ENCODE results near the gene GADL1.

The GADL1 gene

GRCh38 chr3:30872879-30873278, 21.6 kb downstream of the GADL1 start:
- DNase-seq = no peak

- DNase-seq = no peak
Measured at GRCh38 chr3:30871720-30872119, 22.7 kb downstream of the GADL1 start.

- DNase-seq = no peak
Measured at GRCh38 chr3:30864836-30865235, 29.6 kb downstream of the GADL1 start.

DNA sequence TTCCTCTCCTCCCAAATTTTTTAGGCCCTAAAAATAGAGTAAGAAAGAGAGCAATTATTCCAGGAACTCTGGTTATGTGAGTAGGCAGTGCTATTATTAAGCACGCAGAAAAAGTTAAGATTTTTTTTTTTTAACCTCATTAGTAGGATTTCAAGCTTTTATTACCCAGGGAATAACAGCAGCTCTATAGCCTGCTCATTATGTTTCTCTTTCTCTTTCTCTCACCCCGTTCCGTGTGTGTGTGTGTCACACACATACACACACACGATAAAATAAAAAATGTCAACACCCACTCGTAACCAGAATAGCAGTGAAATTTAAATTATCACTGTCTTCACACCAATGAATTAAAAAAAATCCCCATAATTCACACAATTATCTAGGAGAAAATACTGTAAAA, 30.3 kb downstream of the GADL1 start:
- DNase-seq = no peak

DNA sequence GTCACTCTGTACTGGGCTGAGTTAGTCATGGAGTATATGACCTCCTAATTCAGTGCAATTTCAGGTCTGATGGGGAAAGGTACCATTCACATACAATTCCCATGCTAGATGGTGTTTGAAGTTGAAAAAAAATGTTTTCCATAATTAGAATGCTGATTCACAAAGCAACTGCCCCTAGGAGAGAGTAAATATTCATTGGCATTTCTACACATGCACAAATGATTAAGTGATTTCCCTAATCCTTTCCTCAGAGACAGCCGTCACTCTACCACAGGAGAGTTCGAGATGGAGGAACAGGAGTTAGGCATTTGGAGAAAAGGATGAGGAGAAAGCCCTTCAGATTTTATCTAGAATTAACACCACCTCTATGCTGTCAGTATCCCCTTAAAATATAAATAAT, 32.5 kb downstream of the GADL1 start:
- no peak for DNase-seq

DNA sequence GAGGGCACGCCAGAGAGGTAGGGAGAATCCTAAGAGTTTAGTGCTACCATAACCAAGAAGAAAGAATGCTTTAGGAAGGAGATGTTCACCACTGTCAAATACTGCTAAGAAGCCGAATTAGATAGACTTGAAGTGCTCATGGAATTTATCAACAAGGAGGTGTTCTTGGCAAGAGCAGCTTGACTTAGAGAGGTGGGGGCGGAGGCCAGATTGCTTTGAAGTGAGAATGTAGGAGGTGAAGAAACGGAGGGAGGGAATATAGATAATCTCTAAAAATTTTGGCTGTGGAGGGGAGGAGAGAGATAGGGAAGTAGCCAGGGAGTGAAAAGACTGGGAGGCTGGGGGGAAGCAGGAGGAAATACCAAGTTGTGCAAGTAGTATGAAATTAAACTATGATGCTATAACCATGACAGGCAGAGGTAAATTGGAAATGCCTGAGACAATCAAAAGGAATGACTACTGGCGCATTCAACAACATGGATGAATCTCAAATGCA, 35.5 kb downstream of the GADL1 start:
- no peak for DNase-seq

DNA sequence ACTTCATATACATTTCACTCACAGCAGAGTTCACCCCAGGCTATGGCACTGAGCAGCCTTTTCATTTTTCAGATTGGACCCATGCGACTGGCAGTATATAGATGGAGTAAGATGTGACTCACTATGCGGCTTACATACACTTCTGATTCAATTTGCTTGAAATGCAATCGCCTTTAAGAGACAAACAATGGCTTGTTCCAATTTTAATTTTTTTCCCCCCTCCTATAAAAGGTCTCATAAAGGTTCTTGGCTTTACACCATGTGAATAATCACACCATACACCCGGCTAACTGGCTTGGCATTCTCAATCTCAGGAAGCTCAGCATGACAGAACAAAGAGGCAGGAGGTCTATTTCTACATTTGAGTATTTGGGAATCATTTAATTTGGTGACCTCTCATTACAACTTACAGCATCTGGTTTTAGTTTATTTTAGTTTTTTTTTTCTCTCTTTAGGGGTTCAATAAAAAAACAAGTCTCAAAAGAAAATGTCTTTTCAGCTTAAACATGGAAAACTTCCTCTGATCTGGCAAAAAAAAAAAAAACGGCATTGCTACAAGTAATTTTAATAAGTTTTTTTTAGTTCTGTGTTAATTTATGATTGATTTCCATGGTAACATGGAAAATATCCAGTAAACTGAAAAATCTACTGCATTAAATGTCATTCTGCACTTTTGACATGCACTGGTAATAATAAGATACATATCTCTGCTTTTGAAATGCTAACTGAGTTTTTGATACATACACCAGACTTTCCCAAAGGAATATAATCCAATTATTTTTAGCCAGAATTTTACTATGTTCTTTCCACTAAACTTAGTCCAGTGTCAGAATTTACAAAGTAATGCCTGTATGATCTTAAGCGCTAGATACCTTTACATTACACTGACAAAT, 38.8 kb downstream of the GADL1 start:
- no peak for DNase-seq

GRCh38 chr3:30852833-30853232, 41.6 kb downstream of the GADL1 start:
- DNase-seq = no peak

DNA sequence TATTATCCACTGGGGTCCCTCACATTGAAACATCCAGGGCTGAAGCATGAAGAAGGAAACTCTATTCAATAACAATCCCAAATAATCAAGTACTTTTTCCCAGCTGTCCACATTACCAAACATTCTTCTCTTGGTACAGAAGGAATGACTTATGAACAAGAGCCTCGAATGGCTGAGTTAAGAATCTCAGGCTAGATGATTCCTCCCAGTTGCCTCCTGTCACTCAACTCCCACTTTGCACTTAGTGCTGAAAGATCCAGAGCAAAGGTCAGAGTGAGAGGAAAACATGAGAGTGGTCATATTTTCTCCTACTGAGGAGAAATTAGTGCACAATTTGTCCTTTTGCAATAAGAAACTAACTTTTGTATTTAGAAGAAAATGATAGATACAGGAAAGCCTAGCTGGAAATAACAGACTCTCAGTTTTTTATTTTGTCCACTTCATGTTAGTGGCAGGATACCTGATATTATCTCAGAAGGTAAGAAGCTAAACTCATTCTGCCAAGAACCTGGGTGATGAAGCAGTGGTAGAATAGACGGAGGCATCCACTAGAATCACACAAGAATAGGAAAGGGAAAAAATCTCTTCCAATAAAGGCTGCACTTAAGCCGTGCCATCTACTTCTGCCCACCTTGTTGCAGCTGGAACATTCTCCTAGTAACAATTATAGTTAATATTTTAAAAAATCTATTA, 46.2 kb downstream of the GADL1 start:
- DNase-seq = no peak

DNA sequence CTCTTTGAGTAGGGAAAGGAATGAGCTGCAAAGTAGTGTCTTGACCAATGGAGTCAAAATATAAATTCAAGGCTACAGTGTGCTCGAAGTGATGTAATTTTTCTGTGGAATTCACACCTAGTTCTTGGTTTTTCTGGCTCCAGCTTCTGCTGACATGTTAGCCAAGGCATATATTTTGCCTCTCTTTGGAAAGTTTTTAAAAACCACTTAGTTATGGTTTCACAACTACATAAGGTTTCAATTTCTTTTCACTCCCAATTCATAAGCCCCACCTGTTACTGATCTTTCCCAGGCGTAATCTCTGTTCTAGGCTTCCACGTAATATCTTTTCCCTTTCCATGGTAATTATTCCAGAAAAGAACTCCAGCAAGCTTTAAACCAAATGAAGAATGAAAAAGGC, 46.9 kb downstream of the GADL1 start:
- DNase-seq = no peak

- DNase-seq = no peak
Measured at GRCh38 chr3:30845606-30846005, 48.9 kb downstream of the GADL1 start.

- no peak for DNase-seq
Measured at GRCh38 chr3:30843877-30844276, 50.6 kb downstream of the GADL1 start.

DNA sequence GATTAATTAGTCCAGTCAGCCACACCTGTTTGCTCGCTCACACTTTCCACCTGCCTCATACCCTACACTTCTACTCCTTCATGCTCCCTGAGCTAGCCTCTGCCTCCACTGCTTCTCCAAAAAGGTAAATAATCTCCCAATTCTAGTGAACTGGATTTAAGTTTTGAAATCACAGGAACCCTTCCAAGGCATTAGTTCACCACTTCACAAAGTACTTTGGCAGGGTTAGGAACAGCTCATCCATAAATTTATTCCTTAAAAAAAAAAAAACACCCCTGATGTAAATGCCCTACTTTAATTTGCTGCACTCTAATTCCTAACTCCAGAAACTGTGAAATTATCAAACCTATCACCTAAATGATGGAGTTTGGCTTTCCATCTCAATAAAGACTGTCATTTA, 58.3 kb downstream of the GADL1 start:
- DNase-seq = no peak

DNA sequence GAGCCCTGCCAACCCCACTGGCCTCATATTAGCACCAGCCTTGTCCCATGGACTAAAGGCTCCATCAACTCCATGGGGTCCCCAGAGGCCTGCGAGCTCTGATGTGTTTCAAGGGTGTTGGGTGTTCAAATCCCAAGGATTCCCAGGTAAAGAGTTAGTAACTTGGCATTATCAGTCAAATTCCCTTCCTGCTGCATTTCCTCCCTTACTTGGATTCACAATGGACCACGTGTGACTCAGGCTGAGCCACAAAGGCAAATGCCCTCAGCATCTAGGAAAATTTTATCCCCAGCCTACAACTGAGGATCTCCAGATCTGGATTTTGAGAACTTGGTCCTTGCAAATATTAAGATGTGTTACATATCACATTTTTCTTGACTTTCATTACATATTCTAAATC, 58.8 kb downstream of the GADL1 start:
- no peak for DNase-seq

GRCh38 chr3:30832961-30833575, 61.4 kb downstream of the GADL1 start:
- peak; percentile 95 for DNase-seq

- DNase-seq = no peak
Measured at GRCh38 chr3:30827080-30827479, 67.4 kb downstream of the GADL1 start.

GRCh38 chr3:30826531-30826942, 67.9 kb downstream of the GADL1 start:
- DNase-seq = no peak

- DNase-seq = no peak
Measured at GRCh38 chr3:30819067-30819798, 75.2 kb downstream of the GADL1 start.

GRCh38 chr3:30813734-30814133, 80.7 kb downstream of the GADL1 start:
- no peak for DNase-seq

GRCh38 chr3:30811151-30811795, 83.2 kb downstream of the GADL1 start:
- no peak for DNase-seq

DNA sequence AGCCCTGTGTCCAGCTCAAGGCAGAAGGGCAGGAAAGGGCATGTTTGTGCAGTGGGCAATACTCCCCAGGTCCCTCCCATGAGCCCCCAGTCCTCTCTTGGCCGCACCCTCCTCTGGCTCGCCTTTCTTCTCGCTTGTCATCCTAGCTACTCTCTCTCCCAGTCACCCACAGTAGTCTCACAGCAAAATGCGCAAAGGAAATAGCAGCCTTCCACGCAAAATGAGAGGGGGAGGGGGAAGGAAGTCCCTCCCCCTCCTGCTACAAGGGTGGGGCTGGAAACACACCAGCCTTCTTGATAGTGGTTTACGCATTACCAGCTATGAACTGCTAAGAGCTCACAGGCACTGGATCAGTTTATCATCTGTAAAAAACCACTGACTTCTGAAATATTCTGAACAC, 83.8 kb downstream of the GADL1 start:
- no peak for DNase-seq

DNA sequence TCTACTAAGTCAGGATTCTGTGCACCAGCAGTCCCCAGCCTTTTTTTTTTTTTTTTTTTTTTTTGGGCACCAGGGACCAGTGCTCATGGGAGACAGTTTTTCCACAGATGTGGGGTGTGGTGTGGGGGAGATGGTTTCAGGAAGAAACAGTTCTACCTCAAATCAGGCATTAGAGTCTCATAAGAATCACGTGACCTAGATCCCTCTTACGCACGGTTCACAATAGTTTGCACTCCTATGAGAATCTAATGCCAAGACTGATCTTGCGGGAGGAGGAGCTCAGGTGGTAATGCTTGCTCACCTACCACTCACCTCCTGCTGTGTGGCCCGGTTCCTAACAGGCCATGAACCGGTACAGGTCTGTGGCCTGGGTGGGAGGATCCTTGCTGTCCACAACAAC, 88.8 kb downstream of the GADL1 start:
- no peak for DNase-seq

GRCh38 chr3:30804984-30805383, 89.5 kb downstream of the GADL1 start:
- no peak for DNase-seq
